GM21367 (cell line): Measurements from ENCODE around the gene PRAC1.
"Not testable (repeated sequence)": the region's sequence is repeated elsewhere in the genome, so short reads cannot be mapped to it uniquely, and the experiment has no call there.

ENCODE experiments used
- ATAC-seq: cut with Tn5 transposase; IDR thresholded peaks from one replicate; pipeline ENCODE4 v1.9.1; 2021; ENCODE audit not compliant: unreplicated experiment

PRAC1 gene

GRCh38 chr17:48727415-48728175, 5.3 kb upstream of the PRAC1 start:
- no peak for ATAC-seq

- ATAC-seq: no peak
These were observed 4.6 kb upstream of the PRAC1 start for GRCh38 chr17:48726916-48727286.

- no peak for ATAC-seq
These were observed 4.0 kb upstream of the PRAC1 start for GRCh38 chr17:48726114-48726915.

GRCh38 chr17:48725288-48726064, 3.2 kb upstream of the PRAC1 start:
- ATAC-seq: no peak

GRCh38 chr17:48725004-48725287, 2.6 kb upstream of the PRAC1 start:
- no peak for ATAC-seq

GRCh38 chr17:48724251-48725003, 2.1 kb upstream of the PRAC1 start:
- ATAC-seq: no peak

- no peak for ATAC-seq
These were observed 1.3 kb upstream of the PRAC1 start for GRCh38 chr17:48723423-48724250.

- no peak for ATAC-seq
These were observed 651 bp upstream of the PRAC1 start, which contains the start of gene PRAC2 for GRCh38 chr17:48722915-48723422. TSS of gene PRAC2 (plus strand) at chr17:48723185. CDS start at chr17:48724411, 1,226 bp downstream.

GRCh38 chr17:48721009-48721402, 1.3 kb downstream of the PRAC1 start:
- no peak for ATAC-seq

GRCh38 chr17:48720266-48721008, 1.9 kb downstream of the PRAC1 start:
- ATAC-seq: no peak

- ATAC-seq: no peak
These were observed 2.6 kb downstream of the PRAC1 start for GRCh38 chr17:48719642-48720265.

GRCh38 chr17:48718761-48719641, 3.3 kb downstream of the PRAC1 start:
- ATAC-seq: no peak

GRCh38 chr17:48718227-48718760, 4.0 kb downstream of the PRAC1 start:
- no peak for ATAC-seq

- no peak for ATAC-seq
These were observed 4.7 kb downstream of the PRAC1 start for GRCh38 chr17:48717367-48718226.

- ATAC-seq: not testable (repeated sequence)
These were observed 5.8 kb downstream of the PRAC1 start for GRCh38 chr17:48716549-48716948.
